ENCODE data around the gene JPH4.

DNA sequence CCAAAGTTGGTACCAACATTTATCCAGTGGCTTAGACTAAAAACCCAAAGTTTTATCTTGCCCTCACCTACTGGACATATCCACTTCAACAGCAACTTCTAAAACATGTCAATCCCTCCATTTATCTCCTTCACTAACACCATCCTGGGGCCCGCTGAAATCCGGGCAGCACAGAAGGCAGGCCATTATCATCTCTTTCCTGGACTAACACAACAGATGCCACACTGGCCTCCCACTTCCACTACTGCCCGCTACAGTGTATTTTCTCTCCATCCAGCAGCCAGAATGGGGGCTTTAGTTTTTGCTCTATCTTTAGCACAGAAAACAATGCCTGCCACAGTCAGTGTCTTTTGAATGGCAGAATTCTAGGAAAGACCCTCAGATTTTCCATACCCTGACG, 42.6 kb downstream of the JPH4 start:
- TF ChIP-seq EZH2 (IDR thresholded peaks at IDR 0.05; ENCODE audit: low read length, missing control alignments) (no peak), CTCF (conservative IDR thresholded peaks at IDR 0.05 in 1 of 2, IDR thresholded peaks at IDR 0.05 in 1 of 2; ENCODE audit: low read depth in 1 of 2, low read length in 2 of 2) (no peak)
